NB4 (cell line): Measurements from ENCODE around the gene WNK1.

Experiments
- MYC ChIP-seq: IDR thresholded peaks from 2 replicates; pipeline ENCODE4 v1.6.1; 2011; ENCODE audit warnings: low read depth, low read length
- TF ChIP-seq, protein P1 (sequence below): IDR thresholded peaks from one replicate; pipeline ENCODE4 v1.5.1; 2012; ENCODE audit warnings: low read depth, low read length

DNA sequence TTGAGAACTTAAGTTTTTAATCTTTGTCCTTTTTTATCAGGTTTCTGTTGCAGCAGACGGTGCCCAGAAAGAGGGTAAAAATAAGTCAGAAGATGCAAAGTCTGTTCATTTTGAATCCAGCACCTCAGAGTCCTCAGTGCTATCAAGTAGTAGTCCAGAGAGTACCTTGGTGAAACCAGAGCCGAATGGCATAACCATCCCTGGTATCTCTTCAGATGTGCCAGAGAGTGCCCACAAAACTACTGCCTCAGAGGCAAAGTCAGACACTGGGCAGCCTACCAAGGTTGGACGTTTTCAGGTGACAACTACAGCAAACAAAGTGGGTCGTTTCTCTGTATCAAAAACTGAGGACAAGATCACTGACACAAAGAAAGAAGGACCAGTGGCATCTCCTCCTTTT is 143.7 kb downstream of the WNK1 start:
- TF ChIP-seq, protein P1, sequence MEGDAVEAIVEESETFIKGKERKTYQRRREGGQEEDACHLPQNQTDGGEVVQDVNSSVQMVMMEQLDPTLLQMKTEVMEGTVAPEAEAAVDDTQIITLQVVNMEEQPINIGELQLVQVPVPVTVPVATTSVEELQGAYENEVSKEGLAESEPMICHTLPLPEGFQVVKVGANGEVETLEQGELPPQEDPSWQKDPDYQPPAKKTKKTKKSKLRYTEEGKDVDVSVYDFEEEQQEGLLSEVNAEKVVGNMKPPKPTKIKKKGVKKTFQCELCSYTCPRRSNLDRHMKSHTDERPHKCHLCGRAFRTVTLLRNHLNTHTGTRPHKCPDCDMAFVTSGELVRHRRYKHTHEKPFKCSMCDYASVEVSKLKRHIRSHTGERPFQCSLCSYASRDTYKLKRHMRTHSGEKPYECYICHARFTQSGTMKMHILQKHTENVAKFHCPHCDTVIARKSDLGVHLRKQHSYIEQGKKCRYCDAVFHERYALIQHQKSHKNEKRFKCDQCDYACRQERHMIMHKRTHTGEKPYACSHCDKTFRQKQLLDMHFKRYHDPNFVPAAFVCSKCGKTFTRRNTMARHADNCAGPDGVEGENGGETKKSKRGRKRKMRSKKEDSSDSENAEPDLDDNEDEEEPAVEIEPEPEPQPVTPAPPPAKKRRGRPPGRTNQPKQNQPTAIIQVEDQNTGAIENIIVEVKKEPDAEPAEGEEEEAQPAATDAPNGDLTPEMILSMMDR = no peak
- no peak for TF ChIP-seq MYC
